Neural progenitor cell (in vitro differentiated cells): ENCODE measurements around the gene PAGE3.

Experiments used
- EZH2 ChIP-seq: fragments of 200-600 bp; sonication (generic); IDR thresholded peaks from 2 replicates; pipeline ENCODE4 v1.6.1; 2017; ENCODE audit warnings: antibody characterized with exemption, mild to moderate bottlenecking, moderate library complexity
- TF ChIP-seq, protein P1 (sequence below): fragments of 200-600 bp; sonication (generic); IDR thresholded peaks from 2 replicates; pipeline ENCODE4 v1.5.1; 2017; ENCODE audit warnings: antibody characterized with exemption, mild to moderate bottlenecking

DNA sequence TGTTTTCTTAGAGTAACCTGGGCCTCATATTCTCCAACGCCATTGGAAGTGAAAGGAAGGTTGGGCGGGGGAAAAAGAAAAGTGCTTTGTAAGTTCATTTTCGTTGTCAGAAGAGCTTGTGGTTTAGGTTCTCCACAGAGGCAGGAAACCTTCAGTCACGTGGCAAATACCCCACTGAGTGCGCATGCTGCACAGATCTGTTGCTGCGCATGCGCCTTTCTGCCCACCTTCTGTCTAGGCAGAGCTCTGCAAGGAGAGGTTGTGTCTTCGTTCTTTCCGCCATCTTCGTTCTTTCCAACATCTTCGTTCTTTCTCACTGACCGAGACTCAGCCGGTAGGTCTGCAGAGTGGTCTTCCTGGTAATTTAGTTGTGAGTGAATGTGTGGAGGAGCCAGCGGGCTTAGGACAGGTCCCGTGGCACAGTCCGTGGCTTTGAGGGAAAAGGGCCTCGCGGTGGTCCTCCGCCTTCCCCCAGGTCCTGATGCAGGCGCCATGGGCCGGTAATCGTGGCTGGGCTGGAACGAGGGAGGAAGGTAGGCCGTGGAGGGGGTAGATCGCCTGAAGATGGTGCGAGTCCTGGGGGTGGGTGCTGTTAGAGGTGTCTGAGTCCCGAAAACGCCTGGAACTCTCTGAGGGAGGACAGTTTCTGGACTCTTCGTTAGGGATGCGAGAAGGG, 44.5 kb downstream of the PAGE3 start, which contains the start of gene PAGE5:
- TF ChIP-seq, protein P1, sequence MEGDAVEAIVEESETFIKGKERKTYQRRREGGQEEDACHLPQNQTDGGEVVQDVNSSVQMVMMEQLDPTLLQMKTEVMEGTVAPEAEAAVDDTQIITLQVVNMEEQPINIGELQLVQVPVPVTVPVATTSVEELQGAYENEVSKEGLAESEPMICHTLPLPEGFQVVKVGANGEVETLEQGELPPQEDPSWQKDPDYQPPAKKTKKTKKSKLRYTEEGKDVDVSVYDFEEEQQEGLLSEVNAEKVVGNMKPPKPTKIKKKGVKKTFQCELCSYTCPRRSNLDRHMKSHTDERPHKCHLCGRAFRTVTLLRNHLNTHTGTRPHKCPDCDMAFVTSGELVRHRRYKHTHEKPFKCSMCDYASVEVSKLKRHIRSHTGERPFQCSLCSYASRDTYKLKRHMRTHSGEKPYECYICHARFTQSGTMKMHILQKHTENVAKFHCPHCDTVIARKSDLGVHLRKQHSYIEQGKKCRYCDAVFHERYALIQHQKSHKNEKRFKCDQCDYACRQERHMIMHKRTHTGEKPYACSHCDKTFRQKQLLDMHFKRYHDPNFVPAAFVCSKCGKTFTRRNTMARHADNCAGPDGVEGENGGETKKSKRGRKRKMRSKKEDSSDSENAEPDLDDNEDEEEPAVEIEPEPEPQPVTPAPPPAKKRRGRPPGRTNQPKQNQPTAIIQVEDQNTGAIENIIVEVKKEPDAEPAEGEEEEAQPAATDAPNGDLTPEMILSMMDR, result no peak
- TF ChIP-seq EZH2, result no peak
